ENCODE data around the gene NXPE4. TPM values are rescaled to one million over a fixed set of nuclear protein-coding genes. Genes with fewer than 3 reads are reported as not detected.
"Not testable (repeated sequence)": the region's sequence is repeated elsewhere in the genome, so short reads cannot be mapped to it uniquely, and the experiment has no call there.

NXPE4 gene
- total RNA-seq, 1 donor, result not detected

GRCh38 chr11:114615448-114616361, 20.1 kb upstream of the NXPE4 start:
- no peaks in the 10 kb centered on the region for H3K27me3 ChIP-seq (ENCODE audit: insufficient read depth, low read length)
- no peak for TF ChIP-seq CTCF (IDR thresholded peaks at IDR 0.05; ENCODE audit: extremely low read depth, low read depth, low read length)
- no peak overlapping the region for H2AFZ ChIP-seq (ENCODE audit: low read length)
- no peak for DNase-seq (ENCODE audit: insufficient read length, low spot score, missing footprints)
- H3K4me3 ChIP-seq (ENCODE audit: insufficient read depth, low read length), result no peak overlapping the region
- no peak overlapping the region for H3K4me2 ChIP-seq (ENCODE audit: insufficient read depth, low read length)
- no peaks in the 10 kb centered on the region for H3K9me3 ChIP-seq (ENCODE audit: low read depth, low read length)
- no peaks in the 10 kb centered on the region for H3K36me3 ChIP-seq (ENCODE audit: insufficient read depth, low read length)
- H4K20me1 ChIP-seq (ENCODE audit: insufficient read depth, low read length), result no peaks in the 10 kb centered on the region
- no peak overlapping the region for H3K27ac ChIP-seq (ENCODE audit: low read depth, low read length)
- H3K79me2 ChIP-seq (ENCODE audit: insufficient read depth, low read length), result no peaks in the 10 kb centered on the region
- H3K4me1 ChIP-seq (ENCODE audit: insufficient read depth, low read length), result no peaks in the 10 kb centered on the region

GRCh38 chr11:114614127-114614720, 18.6 kb upstream of the NXPE4 start:
- Histone ChIP-seq H4K20me1 (ENCODE audit: insufficient read depth, low read length) (no peaks in the 10 kb centered on the region), H3K36me3 (ENCODE audit: insufficient read depth, low read length) (no peaks in the 10 kb centered on the region), H3K79me2 (ENCODE audit: insufficient read depth, low read length) (no peaks in the 10 kb centered on the region), H3K4me2 (ENCODE audit: insufficient read depth, low read length) (no peak overlapping the region), H3K4me3 (ENCODE audit: insufficient read depth, low read length) (no peak overlapping the region), H3K9me3 (ENCODE audit: low read depth, low read length) (no peaks in the 10 kb centered on the region), H3K4me1 (ENCODE audit: insufficient read depth, low read length) (no peaks in the 10 kb centered on the region), H3K27ac (ENCODE audit: low read depth, low read length) (no peak overlapping the region), H3K27me3 (ENCODE audit: insufficient read depth, low read length) (no peaks in the 10 kb centered on the region), H2AFZ (ENCODE audit: low read length) (no peak overlapping the region)
- TF ChIP-seq CTCF (IDR thresholded peaks at IDR 0.05; ENCODE audit: extremely low read depth, low read depth, low read length), result no peak
- DNase-seq (ENCODE audit: insufficient read length, low spot score, missing footprints), result no peak

- H3K4me1 ChIP-seq (ENCODE audit: insufficient read depth, low read length); H2AFZ ChIP-seq (ENCODE audit: low read length); H3K36me3 ChIP-seq (ENCODE audit: insufficient read depth, low read length); H3K4me2 ChIP-seq (ENCODE audit: insufficient read depth, low read length); H3K9me3 ChIP-seq (ENCODE audit: low read depth, low read length); H4K20me1 ChIP-seq (ENCODE audit: insufficient read depth, low read length); H3K27me3 ChIP-seq (ENCODE audit: insufficient read depth, low read length); H3K79me2 ChIP-seq (ENCODE audit: insufficient read depth, low read length); H3K27ac ChIP-seq (ENCODE audit: low read depth, low read length); DNase-seq (ENCODE audit: insufficient read length, low spot score, missing footprints); H3K4me3 ChIP-seq (ENCODE audit: insufficient read depth, low read length): not testable (repeated sequence)
Observed at GRCh38 chr11:114613094-114613493, 17.5 kb upstream of the NXPE4 start.

GRCh38 chr11:114612686-114613085, 17.1 kb upstream of the NXPE4 start:
- H3K4me3 ChIP-seq (ENCODE audit: insufficient read depth, low read length), result no peak overlapping the region
- no peaks in the 10 kb centered on the region for H3K27me3 ChIP-seq (ENCODE audit: insufficient read depth, low read length)
- no peaks in the 10 kb centered on the region for H3K9me3 ChIP-seq (ENCODE audit: low read depth, low read length)
- H3K27ac ChIP-seq (ENCODE audit: low read depth, low read length), result no peak overlapping the region
- no peak overlapping the region for H3K4me2 ChIP-seq (ENCODE audit: insufficient read depth, low read length)
- H3K36me3 ChIP-seq (ENCODE audit: insufficient read depth, low read length), result no peaks in the 10 kb centered on the region
- no peaks in the 10 kb centered on the region for H3K79me2 ChIP-seq (ENCODE audit: insufficient read depth, low read length)
- no peak overlapping the region for H2AFZ ChIP-seq (ENCODE audit: low read length)
- no peak for TF ChIP-seq CTCF (IDR thresholded peaks at IDR 0.05; ENCODE audit: extremely low read depth, low read depth, low read length)
- H4K20me1 ChIP-seq (ENCODE audit: insufficient read depth, low read length), result no peaks in the 10 kb centered on the region
- DNase-seq (ENCODE audit: insufficient read length, low spot score, missing footprints), result no peak
- no peaks in the 10 kb centered on the region for H3K4me1 ChIP-seq (ENCODE audit: insufficient read depth, low read length)

- H3K79me2 ChIP-seq (ENCODE audit: insufficient read depth, low read length); H3K36me3 ChIP-seq (ENCODE audit: insufficient read depth, low read length); H3K27ac ChIP-seq (ENCODE audit: low read depth, low read length); H3K4me2 ChIP-seq (ENCODE audit: insufficient read depth, low read length); H2AFZ ChIP-seq (ENCODE audit: low read length); H3K4me1 ChIP-seq (ENCODE audit: insufficient read depth, low read length); DNase-seq (ENCODE audit: insufficient read length, low spot score, missing footprints); H4K20me1 ChIP-seq (ENCODE audit: insufficient read depth, low read length); H3K27me3 ChIP-seq (ENCODE audit: insufficient read depth, low read length); H3K4me3 ChIP-seq (ENCODE audit: insufficient read depth, low read length); H3K9me3 ChIP-seq (ENCODE audit: low read depth, low read length): not testable (repeated sequence)
Observed at GRCh38 chr11:114612199-114612598, 16.6 kb upstream of the NXPE4 start.
